HG03097 (cell line): ENCODE data around the gene ITPRIP.

Source experiments
- ATAC-seq: cut with Tn5 transposase; IDR thresholded peaks from one replicate; pipeline ENCODE4 v1.9.1; 2021; ENCODE audit not compliant: unreplicated experiment, low FRiP score

ITPRIP gene

DNA sequence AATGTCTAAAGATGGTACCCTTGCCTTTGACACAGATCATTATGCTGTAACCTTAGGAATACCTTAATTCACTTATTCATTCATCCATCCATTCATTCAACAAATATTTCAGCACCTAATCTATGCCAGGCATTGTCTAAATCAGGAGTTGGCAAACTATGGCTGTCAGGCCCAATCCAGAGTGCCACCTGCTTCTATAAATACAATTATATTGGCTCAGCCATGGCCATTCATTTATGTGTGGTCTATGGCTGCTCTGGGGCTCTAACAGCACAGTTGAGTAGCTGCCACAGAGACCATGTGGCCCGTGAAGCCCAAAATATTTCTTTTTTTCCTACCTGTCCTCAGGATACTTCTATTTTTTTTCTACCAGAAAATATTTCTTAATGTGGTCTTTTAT is 6.0 kb upstream of the ITPRIP start:
- no peak for ATAC-seq

- ATAC-seq: no peak
Measured at GRCh38 chr10:104342941-104343411, 4.7 kb upstream of the ITPRIP start.

DNA sequence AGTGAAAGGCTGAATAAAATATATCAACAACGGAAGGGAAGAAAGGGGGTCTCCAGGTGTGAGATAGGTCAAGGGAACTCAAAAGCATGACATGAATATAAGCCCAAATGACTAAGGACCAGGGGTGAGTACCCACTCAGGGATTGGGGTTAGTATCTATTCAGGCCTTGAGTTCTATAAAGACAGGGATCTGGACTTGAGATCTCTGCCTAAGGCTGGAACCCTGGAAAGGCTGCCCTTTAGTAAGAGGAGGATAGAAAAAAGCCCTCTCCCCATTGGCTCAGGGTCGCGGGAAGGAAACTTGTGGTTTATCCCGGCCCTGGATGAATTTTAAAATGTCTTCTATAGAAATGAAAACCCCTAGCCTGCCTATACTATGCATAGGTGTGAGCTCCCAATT is 2.4 kb upstream of the ITPRIP start:
- ATAC-seq: no peak

DNA sequence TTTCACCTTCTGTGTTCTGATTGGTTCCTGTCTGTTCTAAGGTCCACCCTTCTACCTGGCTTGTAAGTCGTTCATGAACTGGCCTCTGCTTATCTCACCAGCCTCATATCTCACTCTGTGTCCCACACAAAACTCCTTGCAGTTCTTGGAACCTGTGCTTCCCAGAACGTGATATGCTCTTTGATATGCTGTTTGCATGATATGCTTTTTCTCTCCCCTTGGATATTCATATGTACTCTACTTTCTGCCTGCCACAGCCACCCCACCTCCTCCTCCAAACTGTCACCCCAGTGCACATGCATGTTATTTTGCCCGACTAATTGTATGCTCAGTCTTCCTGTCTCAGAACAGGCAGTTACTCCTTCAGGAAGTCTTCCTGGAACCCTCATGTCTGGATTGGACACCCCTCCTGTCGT is 1.9 kb upstream of the ITPRIP start:
- no peak for ATAC-seq

GRCh38 chr10:104339469-104340110 is 1.3 kb upstream of the ITPRIP start:
- ATAC-seq: no peak

DNA sequence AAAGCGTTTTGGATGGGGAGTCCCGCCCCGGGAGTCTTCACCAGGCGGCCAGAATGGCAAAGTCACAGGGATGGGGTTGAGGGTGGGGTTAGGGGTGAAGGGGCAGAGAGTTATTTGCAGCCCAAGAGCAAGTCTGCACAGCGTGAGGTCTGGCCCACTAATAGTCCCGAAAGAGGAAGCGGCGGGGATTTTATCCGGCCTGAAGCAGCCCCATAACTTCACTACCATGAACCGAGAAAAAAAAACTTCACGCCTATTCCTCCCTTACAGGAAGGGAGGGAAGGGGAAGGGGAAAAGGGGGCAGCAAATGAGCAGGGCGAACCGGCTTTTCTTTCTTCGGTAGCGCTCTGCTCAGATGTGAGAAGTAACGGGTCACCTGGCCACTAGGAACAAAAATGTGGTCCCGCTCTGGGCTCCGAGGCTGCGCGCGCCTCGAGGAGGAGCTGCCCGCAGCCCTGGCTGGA is 712 bp downstream of the ITPRIP start:
- ATAC-seq: peak; percentile 33

GRCh38 chr10:104336821-104337467 is 1.3 kb downstream of the ITPRIP start:
- peak; percentile 11 for ATAC-seq

DNA sequence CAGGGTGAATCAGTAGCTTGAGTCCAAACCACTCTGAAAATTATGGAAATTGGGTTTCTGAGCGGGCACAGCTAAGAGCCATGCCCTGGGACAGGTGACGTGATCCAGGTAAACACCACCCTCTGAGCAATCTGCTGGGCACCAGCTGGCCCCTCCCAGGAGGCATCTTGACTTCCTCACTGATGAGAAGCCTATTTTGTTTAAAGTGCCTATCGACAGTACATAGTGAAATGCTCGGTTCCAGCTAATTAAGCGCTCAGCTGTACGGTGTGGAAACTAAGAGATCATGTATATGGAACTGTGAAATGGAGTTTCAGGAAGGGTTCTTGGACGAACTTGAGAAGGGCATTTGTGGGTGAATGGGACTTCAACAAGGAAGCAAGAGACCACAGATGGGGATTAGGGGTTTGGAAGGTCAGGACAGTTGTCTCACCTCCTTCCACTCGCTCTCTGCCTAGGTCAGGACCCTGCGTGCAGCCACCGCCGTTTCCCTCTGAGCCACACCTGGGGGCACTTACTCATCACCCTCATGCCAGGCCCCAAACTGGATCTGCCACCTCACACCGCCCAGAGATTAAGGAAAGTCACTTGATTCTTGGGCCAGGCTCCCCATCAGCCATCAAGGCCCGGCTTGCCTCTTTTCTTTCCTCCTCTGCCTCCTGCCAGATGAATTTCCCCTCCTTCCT is 3.2 kb downstream of the ITPRIP start:
- no peak for ATAC-seq

DNA sequence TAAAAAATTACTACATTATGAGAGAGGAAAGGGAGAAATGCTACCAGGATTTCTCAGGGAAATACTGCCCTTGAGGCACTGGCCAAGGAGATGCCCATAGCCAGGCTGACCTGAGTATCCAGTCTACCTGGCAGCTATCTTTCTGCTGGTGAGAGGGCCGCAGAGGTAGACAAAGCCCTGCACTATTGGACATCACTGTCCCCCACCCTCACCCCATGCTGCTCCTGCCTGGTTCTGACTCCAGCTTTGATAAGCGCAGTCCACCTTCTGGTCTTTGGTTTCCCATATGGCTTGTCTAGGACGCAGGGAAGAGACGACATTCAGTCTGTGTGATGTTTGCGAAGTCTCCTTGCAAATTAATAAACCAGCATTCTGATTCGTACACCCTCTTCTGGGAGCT is 3.7 kb downstream of the ITPRIP start:
- no peak for ATAC-seq

GRCh38 chr10:104333728-104334373 is 4.4 kb downstream of the ITPRIP start:
- no peak for ATAC-seq

DNA sequence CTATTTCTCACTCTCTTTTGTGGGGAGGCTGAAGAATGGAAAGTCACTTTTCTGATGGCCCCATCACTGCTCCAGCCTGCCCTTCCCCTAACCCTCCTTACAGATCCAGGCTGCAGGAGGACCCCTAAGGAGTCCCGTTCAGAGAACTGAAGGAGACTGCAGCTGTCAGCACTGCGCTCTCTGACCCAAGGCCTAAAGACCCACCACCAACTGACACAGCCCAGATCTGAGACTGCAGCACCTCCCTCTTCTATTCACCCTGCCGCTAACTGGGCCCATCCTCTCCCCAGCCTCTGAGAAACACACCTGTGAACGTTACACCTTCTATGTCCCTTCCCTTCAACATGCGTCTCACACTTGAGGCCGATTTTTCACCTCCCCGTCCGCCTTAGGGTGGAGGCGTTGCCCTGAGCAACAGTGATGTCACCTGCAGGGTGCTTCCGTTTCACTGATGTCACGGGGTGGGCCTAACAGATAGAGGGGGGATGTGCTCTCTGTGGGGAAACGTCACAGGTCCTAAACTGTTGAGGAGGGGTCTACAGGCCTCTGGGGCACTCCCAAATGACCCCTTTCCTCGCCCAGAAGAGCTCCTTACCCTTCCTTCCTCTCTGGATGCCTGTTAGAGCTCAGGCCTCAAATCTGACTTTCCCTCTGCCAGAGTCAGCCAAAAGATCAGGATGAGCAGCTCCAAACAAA is 5.1 kb downstream of the ITPRIP start:
- no peak for ATAC-seq

DNA sequence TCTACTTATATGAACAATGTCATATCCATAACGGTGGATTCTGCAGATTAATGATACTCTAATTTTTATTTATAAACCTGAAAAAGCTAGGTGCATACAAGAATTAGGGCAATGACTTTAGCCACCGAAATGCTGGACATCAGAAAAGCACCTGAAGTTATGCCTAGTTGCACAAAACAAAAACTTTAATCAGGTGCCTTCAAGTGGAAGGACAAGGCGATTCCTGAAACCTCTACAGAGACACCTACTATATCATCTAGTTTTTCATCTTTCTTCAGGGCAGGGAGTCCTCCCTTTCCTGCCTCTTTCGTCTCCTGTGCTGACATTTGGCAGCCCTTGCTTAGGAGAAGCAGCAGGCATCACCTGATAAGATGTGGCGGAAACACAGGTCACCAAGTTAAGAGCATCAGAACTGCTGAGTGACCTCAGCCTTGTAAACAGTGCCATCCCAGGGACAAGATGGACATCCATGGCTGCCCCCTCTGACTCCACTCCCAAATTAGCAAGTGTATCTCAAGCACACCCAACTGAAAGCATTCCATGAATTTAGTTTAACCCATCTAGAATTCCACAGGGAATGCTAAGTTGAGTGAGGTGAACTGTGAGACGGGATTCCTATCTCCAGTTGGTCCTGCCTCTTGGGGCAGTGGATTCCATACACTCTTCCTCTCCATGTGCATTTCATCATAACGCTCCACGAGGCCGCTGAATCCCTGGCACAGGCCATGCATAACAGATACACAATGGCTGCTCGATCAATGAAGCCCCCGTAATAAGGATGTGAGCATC is 5.8 kb downstream of the ITPRIP start:
- ATAC-seq: no peak

DNA sequence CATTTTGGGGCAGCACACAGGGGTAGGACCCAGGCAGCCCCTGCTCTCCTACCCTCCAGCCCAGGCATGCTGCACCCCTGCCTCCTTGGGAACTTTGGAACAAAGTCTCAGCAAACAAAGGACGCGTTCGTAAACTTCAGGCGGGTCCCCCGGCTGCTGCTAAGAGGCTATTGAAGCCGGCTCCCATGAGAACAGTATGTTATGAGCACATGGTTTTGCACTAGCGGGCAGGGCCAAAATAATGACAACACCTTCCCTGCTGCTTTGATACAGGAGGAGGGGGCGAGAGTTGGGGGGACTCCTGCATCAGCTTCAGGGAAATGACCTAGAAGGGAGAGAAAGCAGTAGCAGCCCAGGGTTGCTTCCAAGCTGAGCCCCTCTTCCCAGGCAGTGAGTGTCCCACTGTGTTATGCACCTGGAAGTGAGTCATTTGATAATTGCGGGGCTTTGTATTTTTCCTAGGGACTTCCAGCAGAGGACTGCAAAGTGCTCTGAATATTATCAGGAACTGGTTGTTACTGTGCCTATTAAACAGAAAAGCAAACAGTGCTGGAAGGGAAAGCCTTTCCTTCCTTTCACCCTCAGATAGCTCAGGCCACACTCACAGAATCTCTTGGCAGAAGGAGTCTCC is 6.9 kb downstream of the ITPRIP start:
- no peak for ATAC-seq

- no peak for ATAC-seq
Measured at GRCh38 chr10:104330168-104331110, 7.8 kb downstream of the ITPRIP start.

DNA sequence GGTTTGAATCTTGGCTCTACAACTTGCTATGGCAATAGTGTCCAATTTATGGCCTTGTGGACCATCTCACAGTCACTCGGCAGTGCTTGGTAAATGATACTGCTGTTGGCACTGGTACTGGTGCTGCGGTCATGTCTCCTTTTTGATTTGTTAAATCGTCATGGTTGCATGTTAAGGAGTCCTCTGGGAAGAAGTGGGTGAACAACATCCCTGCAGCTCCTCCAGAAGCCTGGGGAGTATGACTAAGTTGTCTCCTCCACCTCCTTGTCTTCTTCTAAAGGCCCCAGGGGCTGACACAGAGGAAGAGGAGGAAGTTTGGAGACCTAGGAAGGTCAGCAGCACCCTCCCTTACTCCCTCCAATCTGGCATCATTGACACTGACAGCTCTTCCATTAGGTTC is 8.5 kb downstream of the ITPRIP start:
- no peak for ATAC-seq

DNA sequence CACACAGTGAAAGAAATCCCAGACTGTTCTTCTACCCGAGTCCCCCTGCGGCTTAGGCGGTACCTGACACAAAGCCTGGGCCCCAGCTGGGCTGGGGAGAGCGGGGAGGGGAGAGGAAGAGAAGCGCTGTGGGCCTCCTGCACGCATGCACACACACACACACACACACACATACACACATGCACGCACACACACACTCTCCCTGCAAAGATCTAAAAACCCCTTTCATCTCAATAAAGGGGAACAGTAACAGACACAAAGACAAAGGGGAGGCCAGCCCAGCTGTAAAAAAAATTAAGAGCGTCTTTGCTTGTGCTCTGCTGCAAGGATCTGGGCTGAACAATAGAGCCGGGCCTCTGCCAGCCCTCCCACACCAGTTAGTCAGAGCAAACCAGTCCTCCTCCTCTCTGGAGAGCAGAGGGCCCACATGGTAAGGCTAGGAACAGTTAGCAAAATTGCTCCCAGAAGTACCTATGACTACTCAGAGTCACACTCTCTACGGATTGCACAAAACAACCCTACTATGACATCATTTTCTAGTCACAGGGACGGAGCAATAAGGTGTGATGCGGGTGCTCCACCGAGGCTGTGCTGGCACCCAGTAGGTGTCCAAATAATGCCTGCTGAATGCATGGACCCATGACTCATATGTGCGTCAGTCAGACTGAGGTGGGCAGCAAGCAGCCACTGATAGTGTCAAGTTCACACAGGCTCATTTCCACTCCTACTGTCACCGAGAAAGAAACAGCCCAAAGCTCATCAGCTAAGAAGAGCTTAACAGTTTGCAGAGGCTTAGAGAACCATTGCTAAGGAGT is 9.2 kb downstream of the ITPRIP start:
- ATAC-seq: peak; percentile 37

GRCh38 chr10:104328646-104328895 is 9.7 kb downstream of the ITPRIP start:
- peak; percentile 21 for ATAC-seq
